GM18873 (cell line): ENCODE data around the gene NFIC.
"Not testable (repeated sequence)": the region's sequence is repeated elsewhere in the genome, so short reads cannot be mapped to it uniquely, and the experiment has no call there.

Experiments used
- ATAC-seq: cut with Tn5 transposase; IDR thresholded peaks from one replicate; pipeline ENCODE4 v1.9.1; 2021; ENCODE audit warnings: mild to moderate bottlenecking, moderate library complexity, moderate number of reproducible peaks; ENCODE audit not compliant: unreplicated experiment, low FRiP score

Gene NFIC

DNA sequence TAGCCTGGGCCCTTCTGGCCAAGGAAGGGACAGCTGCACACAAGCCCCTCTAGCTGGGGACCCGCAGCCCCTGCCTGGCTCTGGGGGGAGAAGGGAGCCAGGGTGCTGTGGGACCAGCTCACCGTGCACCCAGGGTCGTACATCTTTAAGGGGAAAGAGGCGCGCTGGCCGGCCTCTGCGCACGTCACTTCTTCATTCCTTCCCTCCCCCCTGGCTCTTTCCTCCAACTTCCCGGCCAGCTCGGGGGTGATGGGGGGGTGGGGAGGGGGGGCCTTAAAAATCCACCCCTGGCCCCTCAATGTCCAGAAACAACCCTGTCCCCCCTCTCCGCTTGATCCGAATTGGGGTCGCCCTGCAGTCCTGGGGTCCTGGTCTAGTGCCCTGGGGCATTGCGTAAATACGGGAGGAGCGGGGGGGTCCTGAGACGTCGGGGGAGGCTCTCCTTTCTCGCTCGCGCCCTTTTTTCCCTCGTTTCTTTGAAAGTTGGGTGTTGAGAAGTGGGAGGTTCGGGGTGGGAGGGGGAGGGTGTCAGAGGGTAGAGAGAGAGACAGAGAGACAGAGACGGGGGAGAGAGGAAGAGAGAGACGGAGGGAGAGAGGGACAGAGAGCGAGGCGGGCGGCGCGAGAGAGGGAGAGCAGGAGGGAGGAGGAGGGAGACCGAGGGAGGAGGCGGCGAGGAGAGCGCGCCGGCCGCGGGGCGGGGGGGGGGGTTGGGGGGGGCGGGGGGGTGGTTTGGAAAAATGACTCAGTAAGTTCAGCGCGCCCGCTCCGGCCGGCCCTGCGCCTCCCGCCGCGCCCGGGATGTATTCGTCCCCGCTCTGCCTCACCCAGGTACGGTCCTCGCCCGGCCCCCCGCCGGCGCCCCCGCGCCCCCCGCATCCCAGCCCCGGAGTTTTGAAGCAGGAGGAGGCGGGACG is at the start of gene NFIC:
TSS of gene NFIC (plus strand) at position 748 of the 917 bp plus-strand sequence. CDS start at position 802, 54 bp downstream.
- ATAC-seq = no peak

DNA sequence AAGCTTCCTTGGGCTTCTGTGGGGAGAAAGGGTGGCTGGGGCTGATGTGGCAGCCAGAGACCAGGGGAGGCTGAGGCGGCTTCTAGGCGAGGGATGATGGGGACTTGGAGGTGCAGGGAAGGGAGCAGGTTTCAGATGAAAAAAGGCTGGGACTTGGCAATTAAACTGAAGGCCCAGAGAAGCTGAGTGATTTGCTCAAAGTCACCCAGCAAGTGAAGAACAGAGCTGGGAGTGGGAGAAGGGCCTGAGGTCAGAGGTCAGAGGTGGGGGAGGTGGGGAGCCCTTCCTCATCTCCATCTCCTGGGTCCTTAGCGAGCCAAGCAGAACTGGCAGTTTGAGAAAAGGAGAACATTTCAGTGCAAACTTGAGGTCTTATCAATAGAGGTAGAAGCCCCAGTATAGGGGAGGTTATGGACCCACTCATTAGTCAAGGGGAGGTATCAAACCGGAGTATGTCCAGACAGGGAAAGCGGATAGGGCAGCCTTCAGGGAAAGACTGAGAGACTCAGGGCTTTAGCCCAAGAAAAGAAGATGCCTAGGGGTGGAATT is 49.6 kb upstream of the NFIC start:
- ATAC-seq = no peak

DNA sequence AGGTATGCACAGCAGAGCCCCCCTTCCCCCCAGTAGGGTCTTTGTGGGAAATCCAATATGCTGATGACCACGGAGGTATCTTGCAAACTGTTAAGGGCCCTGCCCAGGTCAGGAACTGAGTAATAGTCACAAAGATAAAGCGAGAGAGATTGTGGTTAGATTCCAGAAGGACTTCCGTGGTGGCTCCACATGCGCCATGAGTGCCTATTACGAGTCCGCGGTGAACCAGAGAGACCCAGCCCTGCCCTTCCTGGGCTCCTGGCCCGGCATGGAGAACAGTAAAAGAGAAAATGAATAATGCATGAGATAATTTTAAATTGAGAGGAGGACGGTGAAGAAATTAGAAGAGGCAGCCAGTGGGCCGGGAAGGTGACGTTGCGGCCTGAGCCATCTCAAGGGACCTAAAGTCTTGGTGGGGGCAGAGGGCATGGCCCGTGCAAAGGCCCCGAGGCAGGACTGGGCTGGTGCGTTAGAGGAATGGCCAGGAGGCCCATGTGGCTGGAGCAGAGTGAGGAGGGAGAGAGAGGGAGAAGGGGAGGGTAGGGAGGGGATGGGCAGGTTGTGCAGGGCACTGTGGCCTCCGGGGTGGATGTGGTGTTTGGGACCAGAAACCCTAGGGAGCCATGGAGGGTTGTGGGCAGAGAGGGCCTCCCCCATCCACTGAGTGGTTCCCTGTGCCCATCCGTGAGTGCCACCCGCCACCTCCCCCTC is 46.6 kb upstream of the NFIC start:
- no peak for ATAC-seq

DNA sequence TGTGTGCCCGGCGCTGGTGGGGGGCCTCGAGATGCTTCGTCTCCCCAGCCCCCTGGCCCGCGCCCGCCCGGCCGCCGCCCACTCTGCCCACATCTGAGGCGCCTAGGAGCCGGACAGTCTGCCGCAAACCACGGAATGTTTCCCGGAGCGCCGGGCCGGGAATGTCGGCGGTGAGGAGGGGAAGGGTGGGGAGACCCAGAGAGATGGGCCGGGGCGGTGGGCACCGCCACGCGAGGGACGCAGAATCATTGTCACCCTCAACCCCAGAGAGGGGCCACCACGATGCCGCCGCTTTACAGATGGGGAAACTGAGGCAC is 46.1 kb upstream of the NFIC start:
- no peak for ATAC-seq

DNA sequence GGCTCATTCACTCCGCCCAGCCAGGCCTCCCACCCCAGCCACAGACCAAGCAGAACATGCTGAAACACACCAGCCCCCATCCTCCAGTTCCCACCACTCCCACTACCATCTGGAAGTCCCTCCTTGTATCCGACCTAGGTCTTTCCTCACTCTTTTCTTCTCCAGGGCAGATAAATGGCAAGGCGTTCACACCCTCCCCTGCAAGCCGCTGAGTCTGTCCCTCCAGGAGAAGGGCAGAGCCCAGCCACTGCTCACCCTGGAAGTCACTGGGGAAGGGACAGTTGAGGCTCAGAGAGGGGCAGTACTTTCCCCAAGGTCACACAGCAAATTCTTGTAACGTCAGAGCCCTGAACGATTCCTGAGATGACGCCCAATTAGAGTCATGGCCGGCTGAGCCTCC is 45.5 kb upstream of the NFIC start:
- ATAC-seq = no peak

DNA sequence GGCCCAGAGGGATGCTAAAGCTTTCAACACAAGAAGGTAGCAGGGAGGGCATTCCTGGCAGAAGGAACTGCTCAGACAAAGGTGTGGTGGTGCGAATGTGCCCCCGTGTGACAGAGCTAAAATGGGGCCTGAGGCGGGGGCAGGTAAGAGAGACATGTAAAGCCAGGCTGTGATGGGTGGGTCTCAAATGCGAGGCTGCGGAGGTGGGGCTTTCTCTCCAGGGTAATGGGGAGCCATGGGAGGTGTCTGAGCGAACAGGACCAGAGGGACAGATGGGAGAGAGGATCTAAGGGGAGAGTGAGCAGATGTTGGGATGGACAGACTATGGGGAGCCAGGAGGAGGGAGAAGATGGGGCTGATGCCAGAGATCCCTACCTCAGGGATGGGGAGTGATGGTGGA is 44.7 kb upstream of the NFIC start:
- ATAC-seq = no peak

DNA sequence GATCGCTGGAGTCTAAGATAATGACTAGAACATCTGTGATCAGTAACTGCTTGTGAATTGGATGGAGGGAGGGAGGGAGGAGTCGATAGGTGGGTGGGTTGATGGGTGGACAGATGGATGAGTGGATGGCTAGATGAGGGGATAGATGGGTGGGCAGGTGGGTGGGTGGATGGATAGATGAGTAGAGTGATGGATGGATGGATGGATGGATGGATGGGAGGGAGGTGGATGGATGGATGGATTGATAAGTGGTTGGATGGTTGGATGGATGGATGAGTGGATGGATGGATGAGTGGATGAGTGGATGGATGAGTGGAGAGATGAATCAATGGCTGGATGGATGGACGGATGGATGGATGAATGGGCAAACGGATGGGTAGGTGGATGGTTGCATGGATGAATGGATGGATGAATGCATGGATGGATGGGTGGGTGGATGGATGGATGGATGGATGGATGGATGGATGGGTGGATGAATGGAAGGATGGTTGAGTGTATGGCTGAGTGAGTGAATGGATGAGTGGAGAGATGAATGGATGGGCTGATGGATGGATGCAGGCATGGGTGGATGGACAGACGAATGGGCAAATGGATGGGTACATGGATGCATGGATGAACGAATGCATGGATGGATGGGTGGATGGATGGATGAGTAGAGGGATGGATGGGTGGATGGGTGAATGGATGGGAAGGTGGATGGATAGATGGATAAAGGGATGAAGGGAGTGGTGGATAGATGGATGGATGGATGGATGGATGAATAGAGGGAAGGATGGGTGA is 44.0 kb upstream of the NFIC start:
- no peak for ATAC-seq

DNA sequence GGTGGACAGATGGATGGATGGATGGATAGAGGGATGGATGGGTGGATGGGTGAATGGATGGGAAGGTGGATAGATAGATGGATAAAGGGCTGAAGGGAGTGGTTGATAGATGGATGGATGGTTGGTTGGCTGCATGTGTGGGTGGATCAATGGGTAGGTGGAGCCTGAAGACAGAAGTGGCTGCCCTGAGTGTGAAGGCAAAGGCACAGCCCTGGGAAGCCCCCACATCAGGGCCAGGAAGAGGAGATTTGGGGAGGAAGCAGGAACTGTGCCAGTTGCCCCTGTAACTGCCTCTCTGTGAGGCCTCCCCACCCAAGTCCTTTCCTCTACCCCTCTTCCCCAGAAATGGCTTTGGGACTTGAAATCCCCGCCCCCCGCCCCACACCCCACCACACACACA is 43.4 kb upstream of the NFIC start:
- ATAC-seq = no peak

DNA sequence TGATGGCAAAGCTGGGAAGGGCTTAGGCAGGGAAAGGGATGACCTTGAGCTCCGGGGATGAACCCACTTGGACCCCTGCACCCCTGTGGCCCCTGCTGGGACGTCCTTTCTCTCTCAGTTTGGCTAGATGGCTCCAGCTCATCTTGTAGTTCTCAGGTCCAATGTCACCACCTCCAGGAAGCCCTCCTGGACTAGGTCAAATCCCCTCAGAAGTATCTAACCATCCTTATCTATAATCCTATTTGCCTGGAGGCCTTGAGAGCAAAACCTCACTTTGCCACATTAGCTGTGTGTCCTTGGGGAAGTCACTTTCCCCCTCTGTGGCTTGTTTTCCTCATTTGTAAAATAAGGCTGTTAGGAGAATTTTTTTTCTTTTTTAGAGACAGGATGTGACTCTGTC is 42.7 kb upstream of the NFIC start:
- ATAC-seq = no peak

DNA sequence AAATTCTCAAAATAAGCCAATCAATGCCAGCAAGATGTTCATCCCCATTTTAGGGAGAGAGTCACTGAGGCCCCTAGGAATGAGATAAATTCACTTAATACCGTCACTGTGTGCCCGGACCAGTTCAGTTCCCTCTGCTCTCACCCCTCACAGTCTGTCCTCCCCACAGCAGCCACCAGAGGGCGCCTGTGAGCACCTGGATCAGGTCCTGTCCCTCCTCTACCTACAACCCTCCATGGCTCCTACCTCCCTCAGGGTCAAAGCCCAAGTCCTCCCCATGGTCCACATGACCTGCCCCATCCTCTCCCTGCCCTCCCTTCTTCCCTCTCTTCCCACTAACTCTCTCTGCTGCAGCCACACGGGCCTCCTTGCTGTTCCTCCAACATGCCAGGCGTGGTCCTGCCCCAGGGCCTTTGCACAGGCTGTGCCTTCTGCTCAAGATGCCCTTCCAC is 42.0 kb upstream of the NFIC start:
- no peak for ATAC-seq

DNA sequence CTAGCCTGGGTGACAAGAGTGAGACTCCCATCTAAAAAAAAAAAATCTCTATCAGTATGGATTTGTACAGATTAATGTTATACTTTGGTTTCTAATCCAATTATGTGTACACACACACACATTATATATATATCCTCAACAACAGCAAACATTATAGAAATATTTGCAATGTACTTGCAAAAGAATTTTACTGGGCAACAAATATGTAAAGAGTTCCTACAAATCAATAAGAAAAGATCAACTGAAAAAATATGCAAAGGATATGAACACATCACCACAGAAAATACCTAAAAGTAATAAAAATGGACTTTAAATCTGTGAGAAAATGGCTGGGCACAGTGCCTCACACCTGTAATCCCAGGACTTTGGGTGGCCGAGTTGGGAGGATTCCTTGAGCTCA is 40.9 kb upstream of the NFIC start:
- ATAC-seq = no peak

DNA sequence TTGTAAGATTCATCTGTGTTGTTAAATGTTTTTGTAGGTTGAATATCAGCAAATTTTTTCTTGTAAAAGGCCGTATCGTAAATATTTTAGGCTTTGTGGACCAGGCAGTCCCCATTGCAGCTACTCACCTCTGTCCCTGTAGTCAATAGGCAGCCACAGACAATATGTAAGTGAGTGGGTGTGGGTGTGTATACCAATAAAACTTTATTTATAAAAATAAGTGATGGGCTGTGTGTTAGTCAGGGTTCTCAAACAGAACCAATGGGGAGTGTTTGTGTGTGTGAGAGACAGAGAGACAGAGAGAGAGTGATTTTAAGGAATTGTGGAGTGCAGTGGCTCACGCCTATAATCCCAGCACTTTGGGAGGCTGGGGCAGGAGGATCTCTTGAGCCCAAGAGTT is 37.6 kb upstream of the NFIC start:
- no peak for ATAC-seq

DNA sequence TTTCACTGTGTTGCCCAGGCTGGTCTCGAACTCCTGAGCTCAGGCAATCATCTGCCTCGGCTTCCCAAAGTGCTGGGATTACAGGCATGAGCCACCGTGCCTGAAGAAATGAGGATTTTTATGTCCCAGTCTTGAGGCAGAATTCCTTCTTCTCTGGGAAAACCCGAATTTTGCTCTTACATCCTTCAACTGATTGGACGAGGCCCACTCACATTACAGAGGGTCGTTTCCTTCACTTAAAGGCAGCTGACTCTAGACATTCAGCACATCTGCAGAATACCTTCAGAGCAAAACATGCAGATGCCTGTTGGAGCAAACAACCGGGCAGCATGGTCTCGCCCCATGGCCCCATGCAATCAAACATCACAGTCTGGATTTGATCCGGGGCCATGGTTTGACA is 36.3 kb upstream of the NFIC start:
- no peak for ATAC-seq

DNA sequence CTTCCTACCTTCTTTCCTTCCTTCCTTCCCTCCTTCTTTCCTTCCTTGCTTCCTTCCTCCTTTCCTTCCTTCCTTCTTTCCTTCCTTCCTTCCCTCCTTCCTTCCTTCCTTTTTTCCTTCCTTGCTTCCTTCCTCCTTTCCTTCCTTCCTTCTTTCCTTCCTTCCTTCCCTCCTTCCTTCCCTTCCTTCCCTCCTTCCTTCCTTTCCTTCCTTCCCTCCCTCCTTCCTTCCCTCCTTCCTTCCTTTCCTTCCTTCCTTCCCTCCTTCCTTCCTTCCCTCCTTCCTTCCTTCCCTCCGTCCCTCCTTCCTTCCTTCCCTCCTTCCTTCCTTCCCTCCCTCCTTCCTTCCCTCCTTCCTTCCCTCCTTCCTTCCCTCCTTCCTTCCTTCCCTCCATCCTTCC is 34.2 kb upstream of the NFIC start:
- ATAC-seq = not testable (repeated sequence)

DNA sequence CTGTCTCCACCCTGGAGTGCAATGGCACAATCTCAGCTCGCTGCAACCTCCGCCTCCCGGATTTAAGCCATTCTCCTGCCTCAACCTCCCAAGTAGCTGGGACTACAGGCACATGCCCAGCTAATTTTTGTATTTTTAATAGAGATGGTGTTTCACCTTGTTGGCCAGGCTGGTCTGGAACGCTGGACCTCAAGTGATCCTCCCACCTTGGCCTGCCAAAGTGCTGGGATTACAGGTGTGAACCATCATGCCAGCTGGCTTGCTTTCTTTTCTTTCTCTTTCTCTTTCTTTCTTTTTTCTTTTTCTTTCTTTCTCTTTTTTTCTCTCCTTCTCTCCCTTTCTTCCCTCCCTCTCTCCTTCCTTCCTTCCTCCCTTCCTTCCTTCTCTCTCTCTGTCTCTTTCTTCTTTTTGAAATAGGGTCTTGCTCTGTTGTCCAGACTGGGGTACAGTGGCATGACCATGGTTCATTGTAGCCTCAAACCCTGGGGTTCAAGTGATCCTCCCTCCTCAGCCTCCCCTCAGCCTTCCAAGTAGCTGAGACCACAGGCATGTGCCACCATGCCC is 33.3 kb upstream of the NFIC start:
- ATAC-seq = no peak

DNA sequence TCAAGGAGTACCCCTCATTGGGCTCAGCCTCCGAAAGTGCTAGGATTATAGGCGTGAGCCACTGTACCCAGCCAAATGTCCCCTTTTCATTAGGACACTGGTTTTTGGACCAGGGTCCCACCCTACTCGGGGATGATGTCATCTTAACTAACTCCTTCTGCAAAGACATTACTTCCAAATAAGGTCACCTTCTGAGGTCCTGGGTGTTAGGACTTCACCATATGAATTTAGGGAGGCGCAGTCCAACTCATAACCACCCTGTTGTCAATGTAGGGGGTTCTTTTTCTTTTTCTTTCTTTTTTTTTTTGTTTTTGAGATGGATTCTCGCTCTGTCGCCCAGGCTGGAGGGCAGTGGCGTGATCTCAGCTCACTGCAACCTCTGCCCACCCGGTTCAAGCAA is 32.7 kb upstream of the NFIC start:
- no peak for ATAC-seq

DNA sequence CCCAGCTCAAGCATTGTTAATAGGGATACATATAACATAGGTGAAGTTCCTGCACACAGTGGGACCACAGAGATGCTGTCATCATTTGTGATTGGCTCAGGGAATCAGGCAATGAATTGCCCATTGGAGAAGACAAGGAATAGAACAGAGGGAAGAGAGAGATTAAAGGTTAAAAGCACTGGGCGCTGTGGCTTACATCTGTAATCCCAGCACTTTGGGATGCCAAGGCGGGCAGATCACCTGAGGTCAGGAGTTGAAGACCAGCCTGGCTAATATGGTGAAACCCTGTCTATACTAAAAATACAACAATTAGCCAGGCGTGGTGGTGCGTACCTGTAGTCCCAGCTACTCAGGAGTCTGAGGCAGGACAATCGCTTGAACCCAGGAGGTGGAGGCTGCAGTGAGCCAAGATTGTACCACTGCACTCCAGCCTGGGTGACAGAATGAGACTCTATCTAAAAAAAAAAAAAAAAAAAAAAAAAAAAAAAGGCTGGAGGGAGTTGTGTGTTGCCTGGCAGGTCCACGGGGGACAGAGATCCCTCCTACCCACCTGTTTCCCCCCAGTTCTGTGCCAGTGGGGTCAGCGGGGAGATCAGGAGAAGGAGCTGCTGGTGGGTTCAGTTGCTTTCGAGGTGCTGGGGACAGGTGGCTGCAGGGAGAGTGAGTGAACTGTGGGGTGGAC is 31.5 kb upstream of the NFIC start:
- ATAC-seq = not testable (repeated sequence)

DNA sequence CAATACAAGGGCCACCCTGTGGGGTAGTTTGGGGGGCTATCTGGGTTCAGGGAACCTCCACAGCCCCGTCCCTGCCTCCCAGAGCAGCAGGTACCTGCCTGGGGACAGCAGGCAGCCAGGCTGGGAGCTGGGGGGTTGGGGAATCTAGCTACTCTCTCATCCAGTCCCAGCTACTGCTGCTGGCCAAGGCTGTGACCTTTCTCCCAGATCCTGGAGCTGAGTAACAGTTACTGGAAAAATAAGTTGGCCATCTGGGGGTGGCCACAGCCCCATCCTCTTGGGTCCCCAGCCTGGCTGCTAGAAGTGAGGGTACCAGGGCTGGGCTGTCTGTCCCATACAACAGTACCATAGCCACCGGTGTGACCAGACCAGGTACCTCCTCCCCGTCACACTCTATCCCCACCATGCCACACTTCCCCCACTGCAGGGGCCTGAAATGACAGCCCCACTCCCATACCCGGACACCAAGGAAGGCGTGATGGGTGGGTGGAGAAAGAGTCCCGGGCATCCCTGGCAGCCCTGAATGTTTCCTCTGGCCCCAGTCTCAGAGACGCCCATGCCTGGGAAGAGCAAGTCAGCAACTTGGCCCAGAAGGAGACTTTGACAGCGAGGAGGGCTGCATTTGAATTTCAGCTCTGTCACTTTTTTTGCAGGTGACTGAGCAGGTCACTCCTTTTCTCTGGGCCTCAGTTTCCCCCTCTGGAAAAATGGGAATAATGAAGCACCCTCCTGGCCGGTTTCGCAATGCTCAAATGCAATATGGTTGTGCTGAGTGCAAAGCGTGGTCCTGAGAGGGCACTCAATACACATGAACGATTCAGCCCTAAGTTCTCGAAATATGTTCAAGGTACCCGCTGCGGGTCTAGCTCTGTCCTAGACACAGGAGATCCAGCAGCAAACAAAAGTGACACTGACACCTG is 30.7 kb upstream of the NFIC start:
- no peak for ATAC-seq

DNA sequence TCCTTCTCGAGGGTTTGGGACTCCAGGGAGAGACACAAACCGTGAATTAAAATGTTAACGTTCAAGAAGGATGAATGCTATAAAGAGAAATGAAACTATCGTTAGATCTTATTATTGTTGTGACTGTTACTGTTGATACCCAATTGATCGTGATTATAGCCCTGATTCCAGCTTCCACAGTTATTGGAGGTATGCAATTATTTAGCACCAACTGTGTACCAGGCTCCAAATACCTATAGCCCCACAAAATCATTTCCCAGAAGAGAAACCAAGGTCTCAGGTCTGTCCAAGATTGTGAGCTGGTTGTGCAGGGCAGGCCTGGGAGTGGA is 30.1 kb upstream of the NFIC start:
- no peak for ATAC-seq
